DND-41 (cell line): ENCODE measurements around the gene MCTP2.

Experiments
- ATAC-seq: fragments of 200-7000 bp; cut with Tn5 transposase; 3 replicates; pipeline ENCODE4 v1.9.1; 2021; ENCODE audit warnings: low read depth; ENCODE audit not compliant: insufficient read depth
- DNase-seq: peaks from one replicate; pipeline ENCODE4 v3.0.0-alpha.2; 2020
- H2AFZ ChIP-seq: 2 replicates; pipeline ENCODE4 v1.6.0; 2012; ENCODE audit warnings: low read depth, low read length
- H3K27ac ChIP-seq: 2 replicates; pipeline ENCODE4 v1.5.1; 2012; ENCODE audit warnings: low read length, inconsistent platforms
- H3K27me3 ChIP-seq: fragments of 200-600 bp; sonication (generic); 2 replicates; pipeline ENCODE4 v1.6.0; 2012; ENCODE audit warnings: low read length, mild to moderate bottlenecking, inconsistent platforms; ENCODE audit not compliant: insufficient read depth, poor library complexity
- H3K36me3 ChIP-seq: 2 replicates; pipeline ENCODE4 v1.5.1; 2012; ENCODE audit warnings: low read length, inconsistent platforms; ENCODE audit not compliant: insufficient read depth
- H3K4me1 ChIP-seq: 2 replicates; pipeline ENCODE4 v1.5.1; 2012; ENCODE audit warnings: mild to moderate bottlenecking, low read length; ENCODE audit not compliant: insufficient read depth
- H3K4me2 ChIP-seq: 2 replicates; pipeline ENCODE4 v1.6.0; 2012; ENCODE audit warnings: mild to moderate bottlenecking, moderate library complexity, low read length, inconsistent platforms; ENCODE audit not compliant: insufficient read depth
- H3K4me3 ChIP-seq, 2 experiments: fragments of 200-600 bp in 1 of 2; shearing (Covaris generic) in 1 of 2; 2 replicates each; pipeline ENCODE4 v1.5.1; 2012 to 2016; ENCODE audit warnings: inconsistent platforms in 2 of 2, low read length in 2 of 2, mild to moderate bottlenecking in 2 of 2, low read depth in 1 of 2, moderate library complexity in 1 of 2
- H3K79me2 ChIP-seq: 2 replicates; pipeline ENCODE4 v1.6.0; 2012; ENCODE audit warnings: low read length, inconsistent platforms; ENCODE audit not compliant: insufficient read depth
- H3K9ac ChIP-seq: 2 replicates; pipeline ENCODE4 v1.6.0; 2012; ENCODE audit warnings: low read depth, mild to moderate bottlenecking, inconsistent platforms, low read length, moderate library complexity
- H3K9me3 ChIP-seq: 2 replicates; pipeline ENCODE4 v1.5.1; 2012; ENCODE audit warnings: low read length, moderate library complexity, mild to moderate bottlenecking, inconsistent platforms; ENCODE audit not compliant: insufficient read depth, severe bottlenecking
- H4K20me1 ChIP-seq: 2 replicates; pipeline ENCODE4 v1.6.0; 2012; ENCODE audit warnings: low read length; ENCODE audit not compliant: insufficient read depth
- CTCF ChIP-seq: IDR thresholded peaks from 2 replicates; pipeline ENCODE4 v1.5.1; 2012; ENCODE audit warnings: borderline replicate concordance, low read length, moderate library complexity, mild to moderate bottlenecking; ENCODE audit not compliant: poor library complexity, severe bottlenecking; ENCODE audit errors: extremely low read depth
- EZH2 ChIP-seq: IDR thresholded peaks from 3 replicates; pipeline ENCODE4 v1.6.1; 2012; ENCODE audit warnings: borderline replicate concordance, low read depth, mild to moderate bottlenecking, moderate library complexity, low read length, inconsistent platforms; ENCODE audit not compliant: severe bottlenecking

Gene MCTP2

DNA sequence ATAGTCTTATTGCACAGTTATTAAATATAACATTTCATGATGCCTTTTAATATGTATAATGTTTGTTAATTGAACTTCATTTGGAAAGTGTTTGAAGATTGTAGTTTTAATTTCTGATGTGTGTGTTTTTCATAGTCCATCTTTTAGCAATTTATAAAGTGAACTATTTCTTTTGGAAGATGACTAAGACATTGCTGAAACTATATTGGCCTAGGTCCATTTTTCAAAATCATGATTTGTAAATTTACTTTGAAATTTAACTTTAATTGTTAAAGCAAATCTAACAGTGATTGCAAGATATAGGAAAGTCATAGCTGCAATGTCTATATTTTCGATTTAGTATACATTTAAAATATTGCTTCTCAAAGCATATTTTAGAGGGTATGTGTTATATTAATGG lies 30.8 kb downstream of the MCTP2 start:
- DNase-seq: no peak
- Histone ChIP-seq H3K36me3 (no peaks in the 10 kb centered on the region), H3K27ac (no peak overlapping the region), H3K4me2 (no peak overlapping the region), H3K27me3 (no peaks in the 10 kb centered on the region), H3K79me2 (no peaks in the 10 kb centered on the region), H3K9me3 (no peaks in the 10 kb centered on the region), H3K4me1 (peaks cover 17% of the 10 kb centered on the region), H3K9ac (no peak overlapping the region), H3K4me3 (no peak overlapping the region), H2AFZ (no peak overlapping the region), H4K20me1 (no peaks in the 10 kb centered on the region)
- TF ChIP-seq CTCF (no peak), EZH2 (no peak)
- no peak for ATAC-seq

DNA sequence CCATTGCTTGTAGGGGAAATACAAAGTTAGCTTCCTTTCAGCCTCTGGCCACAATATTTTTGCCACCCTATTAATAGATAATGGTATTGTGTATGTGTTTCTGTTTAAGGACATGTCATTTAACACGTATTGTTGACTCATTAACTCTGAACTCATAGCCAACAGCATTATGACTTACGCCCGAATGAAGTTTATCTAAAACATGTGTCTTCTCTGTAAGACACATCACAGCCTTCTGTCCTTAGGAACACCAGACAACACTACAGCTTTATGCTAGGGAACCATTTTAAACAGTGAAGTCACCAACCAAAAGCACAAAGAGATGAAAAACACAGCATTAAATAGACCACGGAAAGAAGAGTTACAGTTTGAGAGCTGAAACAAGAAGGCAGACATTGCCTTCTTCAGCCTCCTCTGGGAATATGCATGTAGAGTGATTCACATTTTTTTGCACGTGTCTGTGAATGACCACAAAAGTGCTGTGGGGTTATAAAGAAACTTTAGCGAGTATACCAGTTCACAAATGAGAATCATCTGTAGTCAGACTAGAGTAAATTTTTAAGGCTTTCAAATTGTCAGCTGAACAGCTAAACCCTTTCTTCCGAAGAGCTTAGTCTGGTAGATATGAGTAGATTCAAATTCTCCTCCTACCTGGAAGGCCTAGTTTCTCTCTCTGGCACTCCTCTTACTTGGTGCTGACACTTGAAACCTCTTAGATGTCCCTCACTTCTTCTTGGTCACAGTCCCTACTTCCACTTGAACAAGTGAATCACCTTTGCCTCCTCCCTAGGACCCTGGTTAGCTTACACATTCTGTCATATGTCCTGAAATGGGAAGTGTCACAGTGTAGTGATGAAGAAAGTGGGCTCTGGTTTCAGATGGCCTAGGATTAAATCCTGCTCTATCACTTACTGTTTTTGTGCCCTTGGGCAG lies 32.2 kb downstream of the MCTP2 start:
- DNase-seq: no peak
- TF ChIP-seq EZH2 (no peak), CTCF (no peak)
- H3K27ac ChIP-seq: peak overlapping the region; percentile 2; the same call in 1 of the 2 replicates
- H3K79me2 ChIP-seq: no peaks in the 10 kb centered on the region
- no peak overlapping the region for H3K9ac ChIP-seq
- no peak overlapping the region for H2AFZ ChIP-seq
- H3K9me3 ChIP-seq: no peaks in the 10 kb centered on the region
- H3K36me3 ChIP-seq: no peaks in the 10 kb centered on the region
- H4K20me1 ChIP-seq: no peaks in the 10 kb centered on the region
- H3K27me3 ChIP-seq: no peaks in the 10 kb centered on the region
- no peak overlapping the region for H3K4me3 ChIP-seq
- no peak overlapping the region for H3K4me2 ChIP-seq
- H3K4me1 ChIP-seq: peaks cover 18% of the 10 kb centered on the region
- ATAC-seq: peak; percentile 39; the same call in 2 of the 3 replicates

DNA sequence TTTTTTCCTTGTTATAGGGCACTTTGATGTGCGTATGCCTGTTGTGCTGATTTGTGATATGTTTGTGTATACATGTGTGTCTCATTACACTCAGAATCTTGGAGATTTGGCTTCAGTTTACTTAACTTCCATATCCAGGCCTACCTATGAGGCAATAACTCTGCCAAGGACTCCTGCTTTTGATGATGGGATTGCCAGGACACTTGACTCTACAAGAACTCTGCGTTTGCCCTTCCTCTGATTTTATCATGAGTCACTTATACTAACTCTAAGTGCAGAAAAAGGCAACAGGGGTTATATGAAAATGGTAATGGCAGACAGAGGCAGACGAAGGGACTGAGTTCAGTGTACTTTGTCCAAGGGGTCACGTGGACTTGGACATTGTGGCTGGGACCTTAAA lies 33.6 kb downstream of the MCTP2 start:
- no peaks in the 10 kb centered on the region for H3K9me3 ChIP-seq
- H3K27ac ChIP-seq: no peak overlapping the region
- no peaks in the 10 kb centered on the region for H3K27me3 ChIP-seq
- no peak overlapping the region for H2AFZ ChIP-seq
- no peaks in the 10 kb centered on the region for H4K20me1 ChIP-seq
- H3K79me2 ChIP-seq: no peaks in the 10 kb centered on the region
- DNase-seq: no peak
- no peak overlapping the region for H3K4me3 ChIP-seq
- no peak overlapping the region for H3K9ac ChIP-seq
- ATAC-seq: no peak
- H3K36me3 ChIP-seq: no peaks in the 10 kb centered on the region
- H3K4me1 ChIP-seq: peaks cover 18% of the 10 kb centered on the region
- TF ChIP-seq CTCF (no peak), EZH2 (no peak)
- H3K4me2 ChIP-seq: no peak overlapping the region
